ENCODE measurements around the gene PACC1. TPM values are rescaled to one million over a fixed set of nuclear protein-coding genes. Genes with fewer than 3 reads are reported as not detected.

The PACC1 gene
- total RNA-seq, 1 experiment from 2014 or later: 37.5 TPM

DNA sequence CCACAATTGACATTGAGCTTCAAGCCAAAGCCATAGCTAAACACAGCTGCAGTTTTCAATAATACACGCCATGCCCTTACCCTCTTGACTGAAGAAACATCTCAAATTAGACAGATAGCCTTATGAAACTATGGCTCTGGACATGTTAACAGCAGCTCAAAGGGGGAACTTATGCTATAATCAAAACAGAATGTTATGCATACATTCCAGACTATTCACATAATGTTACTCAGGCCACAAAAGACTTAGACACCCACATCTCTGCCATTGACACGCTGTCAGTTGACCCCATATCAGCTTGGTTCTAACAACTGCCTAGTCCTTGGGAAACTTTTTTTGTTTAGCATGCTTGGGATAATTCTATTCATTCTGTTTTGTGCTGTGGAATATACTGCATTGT, 15.7 kb upstream of the PACC1 start:
- Histone ChIP-seq H3K4me2 (ENCODE audit: low read length) (no peak overlapping the region), H3K4me3 (ENCODE audit: low read length) (no peak overlapping the region), H3K36me3 (ENCODE audit: low read depth, low read length) (0 out of 2 replicates have a peak, but pooled peaks cover 6% of the 10 kb centered on the region), H3K9ac (ENCODE audit: low read length) (no peak overlapping the region), H4K20me1 (ENCODE audit: low read length) (no peaks in the 10 kb centered on the region), H3K9me2 (replicated peaks; ENCODE audit: low read length) (no peaks in the 10 kb centered on the region), H3K27ac (ENCODE audit: low read length) (no peak overlapping the region), H3K27me3 (ENCODE audit: low read length) (peaks cover 3% of the 10 kb centered on the region; the same call in 1 of the 2 replicates), H3K9me3 (ENCODE audit: low read length) (no peaks in the 10 kb centered on the region), H2AFZ (ENCODE audit: low read length) (no peak overlapping the region), H3K4me1 (ENCODE audit: insufficient read depth, low read length) (peaks cover 23% of the 10 kb centered on the region), H3K79me2 (ENCODE audit: low read length) (peaks cover 24% of the 10 kb centered on the region), H3F3A (ENCODE audit: low read length, unreplicated experiment) (no peaks in the 10 kb centered on the region)
- ATAC-seq: no peak
- CTCF ChIA-PET: interaction anchor here (0.7 kb wide), 1 partner anchor 395 kb away, joined by 3 read pairs; the partner anchor contains the start of genes DTL and INTS7
- no TSS peak for BruUV-seq (replicated peaks)
- intact Hi-C loops (cut with micrococcal nuclease): loop anchor here (10.0 kb wide), 1 partner anchor 146 kb away; the partner anchor contains the start of gene PPP2R5A
- no peak for DNase-seq
- POLR2A ChIA-PET (ENCODE audit: unreplicated experiment): interaction anchor here (0.5 to 0.7 kb wide), 2 partner anchors 392 to 694 kb away, joined by 4 read pairs; no protein-coding TSS in a partner anchor
- TF ChIP-seq EZH2phosphoT487 (IDR thresholded peaks at IDR 0.05; ENCODE audit: borderline replicate concordance, low read length) (no peak), EZH2 (IDR thresholded peaks at IDR 0.05; ENCODE audit: low read length, unreplicated experiment) (no peak), CTCF (conservative IDR thresholded peaks at IDR 0.05; ENCODE audit: low read depth, low read length) (no peak)

DNA sequence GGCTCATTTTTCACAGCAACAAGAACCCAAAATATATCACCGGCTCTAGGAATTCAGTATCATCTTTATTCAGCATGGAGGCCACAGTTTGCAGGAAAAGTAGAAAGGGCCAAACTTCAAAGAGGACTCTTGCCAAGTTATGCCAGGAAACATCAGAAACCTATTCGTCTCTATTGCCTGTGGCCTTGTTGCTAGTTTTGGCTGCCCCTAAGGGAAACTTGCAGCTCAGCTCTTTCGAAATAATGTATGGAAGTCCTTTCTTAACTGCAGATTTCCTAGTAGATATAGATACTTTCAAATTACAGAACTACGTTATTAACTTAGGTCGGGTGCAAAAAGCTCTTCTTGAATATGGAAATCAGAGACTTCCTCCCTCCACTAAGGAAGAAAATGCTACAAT, 13.8 kb upstream of the PACC1 start:
- TF ChIP-seq EZH2 (IDR thresholded peaks at IDR 0.05; ENCODE audit: low read length, unreplicated experiment) (no peak), CTCF (conservative IDR thresholded peaks at IDR 0.05; ENCODE audit: low read depth, low read length) (no peak), EZH2phosphoT487 (IDR thresholded peaks at IDR 0.05; ENCODE audit: borderline replicate concordance, low read length) (no peak)
- H3K79me2 ChIP-seq (ENCODE audit: low read length): peaks cover 5% of the 10 kb centered on the region
- POLR2A ChIA-PET (ENCODE audit: unreplicated experiment): no interaction called here

GRCh38 chr1:212423879-212424278, 9.2 kb upstream of the PACC1 start:
- Histone ChIP-seq H4K20me1 (ENCODE audit: low read length) (no peaks in the 10 kb centered on the region), H3K9me3 (ENCODE audit: low read length) (no peaks in the 10 kb centered on the region), H3K9me2 (replicated peaks; ENCODE audit: low read length) (no peaks in the 10 kb centered on the region), H3K4me2 (ENCODE audit: low read length) (no peak overlapping the region), H3K79me2 (ENCODE audit: low read length) (no peaks in the 10 kb centered on the region), H3K27me3 (ENCODE audit: low read length) (peaks cover 23% of the 10 kb centered on the region), H3K9ac (ENCODE audit: low read length) (no peak overlapping the region), H3K4me1 (ENCODE audit: insufficient read depth, low read length) (no peaks in the 10 kb centered on the region), H3K4me3 (ENCODE audit: low read length) (no peak overlapping the region), H3K36me3 (ENCODE audit: low read depth, low read length) (no peaks in the 10 kb centered on the region), H2AFZ (ENCODE audit: low read length) (no peak overlapping the region), H3F3A (ENCODE audit: low read length, unreplicated experiment) (no peaks in the 10 kb centered on the region), H3K27ac (ENCODE audit: low read length) (no peak overlapping the region)
- ATAC-seq (no peak), DNase-seq (no peak)
- ChIA-PET POLR2A (ENCODE audit: unreplicated experiment) (no interaction called here), CTCF (no interaction called here)
- TF ChIP-seq CTCF (conservative IDR thresholded peaks at IDR 0.05; ENCODE audit: low read depth, low read length): no peak
- BruUV-seq (replicated peaks): no TSS peak
- intact Hi-C loops (cut with micrococcal nuclease): no loop called here

More for the DNA sequence above, 13.8 kb upstream of the PACC1 start:
- Histone ChIP-seq H2AFZ (ENCODE audit: low read length) (no peak overlapping the region), H3K4me2 (ENCODE audit: low read length) (no peak overlapping the region), H3K4me1 (ENCODE audit: insufficient read depth, low read length) (peaks cover 16% of the 10 kb centered on the region), H3K27me3 (ENCODE audit: low read length) (peaks cover 18% of the 10 kb centered on the region), H3K36me3 (ENCODE audit: low read depth, low read length) (no peaks in the 10 kb centered on the region), H3K9me3 (ENCODE audit: low read length) (no peaks in the 10 kb centered on the region), H4K20me1 (ENCODE audit: low read length) (no peaks in the 10 kb centered on the region), H3K9ac (ENCODE audit: low read length) (no peak overlapping the region), H3K27ac (ENCODE audit: low read length) (no peak overlapping the region), H3F3A (ENCODE audit: low read length, unreplicated experiment) (no peaks in the 10 kb centered on the region), H3K4me3 (ENCODE audit: low read length) (no peak overlapping the region), H3K9me2 (replicated peaks; ENCODE audit: low read length) (no peaks in the 10 kb centered on the region)
- CTCF ChIA-PET: no interaction called here
- DNase-seq: no peak
- no peak for ATAC-seq
- no TSS peak for BruUV-seq (replicated peaks)
- intact Hi-C loops (cut with micrococcal nuclease): no loop called here
